Mucosa of descending colon (tissue), 3 donors: ENCODE results near the gene IZUMO2. TPM values are rescaled to one million over a fixed set of nuclear protein-coding genes. Genes with fewer than 3 reads are reported as not detected.
A peak's percentile ranks its signal among the peaks of the same experiment; 100 is the strongest.

Source experiments
- ATAC-seq: fragments of 200-7000 bp; cut with Tn5 transposase; one replicate; pipeline ENCODE4 v1.9.1; 2020; ENCODE audit warnings: mild to moderate bottlenecking, moderate library complexity
- DNase-seq, 3 donors: peaks; one replicate each; pipeline ENCODE4 v3.0.0-alpha.2; 2020
- H3K36me3 ChIP-seq: fragments of 200-600 bp; one replicate; pipeline ENCODE4 v1.8.0; 2021; ENCODE audit warnings: low read depth, mild to moderate bottlenecking
- H3K4me1 ChIP-seq: fragments of 200-600 bp; one replicate; pipeline ENCODE4 v1.8.0; 2021; ENCODE audit warnings: low read depth, mild to moderate bottlenecking
- H3K4me3 ChIP-seq: fragments of 200-600 bp; one replicate; pipeline ENCODE4 v1.8.0; 2021; ENCODE audit warnings: mild to moderate bottlenecking
- H3K9me3 ChIP-seq: fragments of 200-600 bp; one replicate; pipeline ENCODE4 v1.8.0; 2021; ENCODE audit warnings: mild to moderate bottlenecking
- intact Hi-C, 2 donors: fragments of 100-400 bp; cut with DNase I in 1 of 2; cut with micrococcal nuclease in 1 of 2; formaldehyde crosslinking; loops; one replicate each; pipeline versions ENCODE4 v1.11.0 to v1.11.1; 2022; cut with DNase I, micrococcal nuclease
- total RNA-seq, 3 donors: library from RNA; stranded (reverse); fragmentation: NEBNext Ultra II Directional in 2 of 3; extraction: Animal tissue kit (Norgen Biotek cat#: 25700) in 2 of 3; gene quantifications; one replicate each; pipeline versions ENCODE4 v1.2.1 to v1.2.4, GENCODE V29; 2021 to 2023
- TF ChIP-seq, protein P1 (sequence below): fragments of 200-600 bp; IDR thresholded peaks from one replicate; pipeline ENCODE4 v1.8.0; 2022; ENCODE audit warnings: antibody characterized with exemption, mild to moderate bottlenecking
- donor health status: DM: no; HTN: no; CAD: no; lungs with moderate emphysema.
- donor health status: DM: no; HTN: no; CAD: no.
- donor health status: DM: no; HTN: yes; CAD: no.

IZUMO2 gene
- total RNA-seq, 3 donors from 2014 or later, result not detected

DNA sequence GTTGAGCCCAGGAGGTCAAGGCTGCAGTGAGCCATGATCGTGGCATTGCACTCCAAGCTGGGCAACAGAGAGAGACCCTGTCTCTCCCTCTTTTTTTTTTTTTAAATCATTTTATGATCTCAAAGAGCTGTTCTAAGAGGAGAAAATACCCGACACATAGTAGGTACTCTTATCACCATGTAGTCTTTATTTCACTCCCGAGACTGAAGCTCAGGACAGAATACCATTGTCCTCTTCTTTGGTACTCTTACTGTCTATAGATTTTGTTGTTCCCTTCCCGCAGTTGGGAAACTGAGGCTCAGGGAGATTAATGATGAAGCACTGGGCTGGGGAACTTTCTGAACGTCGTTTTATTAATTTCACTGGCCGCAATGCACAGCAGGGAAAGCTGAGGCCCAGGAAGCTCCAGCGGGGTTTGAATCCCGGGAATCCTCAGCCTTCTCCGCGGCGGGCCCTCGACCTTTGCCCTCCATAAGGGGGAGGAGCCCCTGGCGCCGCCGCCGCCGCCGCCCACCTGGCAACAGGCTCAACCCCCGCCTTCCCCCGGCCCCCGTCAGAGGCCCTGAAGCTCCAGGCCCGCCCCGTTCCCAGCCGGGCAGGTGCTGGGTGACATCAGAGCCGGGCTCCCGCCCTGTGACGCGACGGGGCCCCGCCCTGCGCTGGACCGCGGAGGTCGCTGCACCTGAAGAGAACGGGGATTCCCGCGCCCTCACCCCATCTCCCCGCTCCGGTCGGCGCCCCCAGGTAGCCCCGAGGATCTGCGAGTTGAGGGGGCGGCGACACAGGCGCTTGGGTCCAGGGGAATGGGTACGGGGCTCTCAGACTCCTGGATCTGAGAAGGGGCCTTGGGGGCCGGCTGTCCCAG is 42.0 kb upstream of the IZUMO2 start:
- intact Hi-C loops, result no loop called here
- Histone ChIP-seq H3K36me3 (no peaks in the 10 kb centered on the region), H3K9me3 (no peaks in the 10 kb centered on the region), H3K4me3 (peak overlapping the region; percentile 19), H3K4me1 (peaks cover 22% of the 10 kb centered on the region)
- peak; percentile 92 to 96 (median 94) for DNase-seq
- peak; percentile 82 for ATAC-seq
- TF ChIP-seq, protein P1, sequence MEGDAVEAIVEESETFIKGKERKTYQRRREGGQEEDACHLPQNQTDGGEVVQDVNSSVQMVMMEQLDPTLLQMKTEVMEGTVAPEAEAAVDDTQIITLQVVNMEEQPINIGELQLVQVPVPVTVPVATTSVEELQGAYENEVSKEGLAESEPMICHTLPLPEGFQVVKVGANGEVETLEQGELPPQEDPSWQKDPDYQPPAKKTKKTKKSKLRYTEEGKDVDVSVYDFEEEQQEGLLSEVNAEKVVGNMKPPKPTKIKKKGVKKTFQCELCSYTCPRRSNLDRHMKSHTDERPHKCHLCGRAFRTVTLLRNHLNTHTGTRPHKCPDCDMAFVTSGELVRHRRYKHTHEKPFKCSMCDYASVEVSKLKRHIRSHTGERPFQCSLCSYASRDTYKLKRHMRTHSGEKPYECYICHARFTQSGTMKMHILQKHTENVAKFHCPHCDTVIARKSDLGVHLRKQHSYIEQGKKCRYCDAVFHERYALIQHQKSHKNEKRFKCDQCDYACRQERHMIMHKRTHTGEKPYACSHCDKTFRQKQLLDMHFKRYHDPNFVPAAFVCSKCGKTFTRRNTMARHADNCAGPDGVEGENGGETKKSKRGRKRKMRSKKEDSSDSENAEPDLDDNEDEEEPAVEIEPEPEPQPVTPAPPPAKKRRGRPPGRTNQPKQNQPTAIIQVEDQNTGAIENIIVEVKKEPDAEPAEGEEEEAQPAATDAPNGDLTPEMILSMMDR, result no peak

DNA sequence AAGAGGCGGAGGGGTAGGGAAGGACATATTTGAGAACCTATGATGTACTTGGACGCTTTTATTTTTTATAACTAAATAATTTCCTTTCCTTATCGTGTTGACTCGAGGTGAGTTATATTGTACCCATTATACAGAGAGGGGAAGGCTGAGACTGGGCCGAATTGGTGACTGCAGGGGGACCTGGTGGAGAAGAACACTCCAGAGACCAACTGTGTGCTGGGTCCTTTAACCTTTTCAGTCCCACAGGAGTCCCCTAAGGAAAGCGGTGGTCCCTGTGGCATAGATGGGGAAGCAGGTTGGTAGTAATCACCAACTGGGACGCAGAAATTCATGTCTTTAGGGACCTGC is 41.0 kb upstream of the IZUMO2 start:
- ATAC-seq, result no peak
- intact Hi-C loops, result no loop called here
- Histone ChIP-seq H3K36me3 (no peaks in the 10 kb centered on the region), H3K4me1 (peaks cover 22% of the 10 kb centered on the region), H3K9me3 (no peaks in the 10 kb centered on the region), H3K4me3 (no peak overlapping the region)
- TF ChIP-seq, protein P1, result no peak
- no peak for DNase-seq

DNA sequence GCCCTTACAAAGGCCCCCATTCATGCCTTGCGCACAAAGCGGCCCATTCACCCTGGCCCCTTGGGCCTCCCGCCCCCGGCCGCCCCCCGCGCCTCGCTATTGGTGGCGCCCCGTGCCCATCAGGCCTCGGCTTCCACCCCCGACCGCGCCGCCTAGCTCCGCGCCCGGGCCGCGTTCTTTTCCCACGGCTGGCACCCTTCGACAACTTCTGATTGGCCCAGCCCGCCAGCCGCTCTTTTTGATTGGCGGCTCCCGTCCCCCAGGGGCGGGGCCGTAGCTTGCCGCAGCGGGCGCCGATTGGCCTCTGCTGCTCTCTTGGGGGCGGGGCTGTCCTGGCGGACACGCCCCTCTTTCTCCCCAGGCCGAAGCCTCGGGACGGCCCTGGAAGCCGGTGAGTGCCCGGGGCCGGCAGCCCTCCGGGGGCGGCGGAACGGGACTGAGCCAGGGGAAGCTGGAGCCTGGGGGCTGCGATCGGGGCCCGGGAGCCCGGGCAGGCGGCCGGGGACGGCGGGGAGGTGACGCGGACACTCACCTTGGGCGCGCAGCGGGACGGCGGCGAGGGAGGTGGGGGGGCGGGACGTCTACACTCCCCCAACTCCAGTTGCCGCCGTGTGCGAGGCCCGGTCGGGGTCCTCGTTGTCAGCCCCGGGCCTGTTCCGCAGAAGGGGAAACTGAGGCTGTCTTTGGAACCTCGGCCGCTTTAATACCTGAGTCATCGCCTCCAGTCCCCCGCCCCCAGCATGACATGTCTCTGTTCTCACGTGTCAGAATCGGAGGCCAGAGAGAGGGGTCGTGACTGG is 40.4 kb upstream of the IZUMO2 start, which contains the start of gene MYH14:
TSS of gene MYH14 (plus strand) at position 342 of the 800 bp plus-strand sequence. CDS start 6,744 bp downstream, outside the sequence.
- TF ChIP-seq, protein P1, result no peak

DNA sequence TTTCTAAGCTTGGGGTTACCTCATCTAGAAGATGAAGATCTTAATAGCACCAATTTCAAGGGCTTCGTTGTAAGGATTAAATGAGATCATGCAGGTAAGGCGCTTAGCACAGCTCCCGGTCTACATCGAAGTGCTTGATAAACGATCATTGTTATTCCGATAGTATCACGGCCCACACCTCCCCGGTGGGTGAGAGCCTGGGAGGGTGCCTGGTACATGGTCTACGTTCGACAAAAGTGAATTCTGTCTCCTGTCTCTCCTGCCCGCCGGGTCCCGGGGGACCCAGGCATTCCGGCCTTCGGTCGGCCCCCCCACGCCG is 39.8 kb upstream of the IZUMO2 start:
- Histone ChIP-seq H3K4me1 (peaks cover 26% of the 10 kb centered on the region), H3K36me3 (no peaks in the 10 kb centered on the region), H3K9me3 (no peaks in the 10 kb centered on the region), H3K4me3 (no peak overlapping the region)
- DNase-seq, result no peak
- TF ChIP-seq, protein P1, result no peak
- no peak for ATAC-seq
- intact Hi-C loops, result no loop called here

More for the DNA sequence above, 40.4 kb upstream of the IZUMO2 start, which contains the start of gene MYH14:
- Histone ChIP-seq H3K9me3 (no peaks in the 10 kb centered on the region), H3K4me1 (peaks cover 23% of the 10 kb centered on the region), H3K4me3 (peak within 1 kb of the TSS; percentile 22), H3K36me3 (no peaks in the 10 kb centered on the region)
- intact Hi-C loops, result no loop called here
- DNase-seq (peak; percentile 90 to 96 (median 92)), ATAC-seq (peak; percentile 71)

DNA sequence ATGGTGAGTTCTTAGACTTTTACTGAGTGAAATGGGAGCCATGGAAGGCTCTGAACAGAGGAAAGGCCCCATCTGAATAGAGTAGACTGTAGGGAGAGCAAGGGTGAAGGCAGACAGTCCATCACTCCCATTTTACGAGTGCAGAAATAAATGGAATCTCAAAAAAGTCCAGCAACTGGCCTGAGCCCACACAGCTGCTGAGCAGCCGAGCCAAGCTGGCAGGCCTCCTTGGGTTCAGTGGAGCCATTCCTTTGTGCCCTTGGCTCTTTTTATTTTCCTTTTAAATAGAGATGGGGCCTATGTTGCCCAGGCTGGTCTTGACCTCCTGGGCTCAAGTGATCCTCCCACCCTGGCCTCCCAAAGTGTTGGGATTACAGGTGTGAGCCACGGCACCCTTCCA is 39.3 kb upstream of the IZUMO2 start:
- ATAC-seq, result no peak
- no peak overlapping the region for H3K4me3 ChIP-seq
- no peaks in the 10 kb centered on the region for H3K36me3 ChIP-seq
- no peak for DNase-seq
- H3K9me3 ChIP-seq, result no peaks in the 10 kb centered on the region
- peaks cover 26% of the 10 kb centered on the region for H3K4me1 ChIP-seq
- intact Hi-C loops, result no loop called here
- TF ChIP-seq, protein P1, result no peak
